Esophagus muscularis mucosa (tissue), 4 donors: ENCODE data around the gene SIGLEC1. TPM values are rescaled to one million over a fixed set of nuclear protein-coding genes. Genes with fewer than 3 reads are reported as not detected.

Experiments used
- DNase-seq: peaks from one replicate; pipeline ENCODE4 v3.0.0-alpha.2; 2017; ENCODE audit errors: extremely low spot score
- H3K27ac ChIP-seq, 4 donors: fragments of 200-600 bp; sonication (generic); replicated peaks in 1 of 4; 1 replicate in 3 of 4; 2 replicates in 1 of 4; pipeline ENCODE4 v1.5.1; 2016 to 2019; ENCODE audit warnings: mild to moderate bottlenecking in 1 of 4
- H3K27me3 ChIP-seq, 4 donors: fragments of 200-600 bp; sonication (generic); one replicate each; pipeline versions ENCODE4 v1.5.1 to v1.6.0; 2016 to 2019
- H3K36me3 ChIP-seq, 4 donors: fragments of 200-600 bp; sonication (generic); one replicate each; pipeline ENCODE4 v1.5.1; 2016 to 2019
- H3K4me1 ChIP-seq, 4 donors: fragments of 200-600 bp; sonication (generic); one replicate each; pipeline ENCODE4 v1.5.1; 2016 to 2019
- H3K4me3 ChIP-seq, 4 donors: fragments of 200-600 bp; sonication (generic); 1 replicate in 2 of 4; 2 replicates in 2 of 4; pipeline ENCODE4 v1.5.1; 2016 to 2019; ENCODE audit warnings: mild to moderate bottlenecking in 4 of 4, moderate library complexity in 1 of 4
- H3K9me3 ChIP-seq, 4 donors: fragments of 200-600 bp; sonication (generic); 1 replicate in 3 of 4; 2 replicates in 1 of 4; pipeline ENCODE4 v1.5.1; 2016 to 2019
- CTCF ChIP-seq, 3 experiments: fragments of 200-600 bp in 2 of 3; fragments of 450-650 bp in 1 of 3; sonication (generic) in 2 of 3; IDR thresholded peaks; one replicate each; pipeline ENCODE4 v1.5.1; 2017 to 2019; ENCODE audit warnings: antibody characterized with exemption in 3 of 3, mild to moderate bottlenecking in 2 of 3, moderate library complexity in 1 of 3
- EP300 ChIP-seq: sonication (generic); formaldehyde crosslinking; IDR thresholded peaks from one replicate; pipeline ENCODE4 v1.6.1; 2017; ENCODE audit warnings: antibody characterized with exemption
- POLR2A ChIP-seq: fragments of 450-650 bp; IDR thresholded peaks from one replicate; pipeline ENCODE4 v1.6.1; 2017; ENCODE audit warnings: antibody characterized with exemption, moderate library complexity, mild to moderate bottlenecking, low read depth
- POLR2AphosphoS5 ChIP-seq, 2 donors: sonication (generic); formaldehyde crosslinking; IDR thresholded peaks; one replicate each; pipeline ENCODE4 v1.6.1; 2017; ENCODE audit warnings: antibody characterized with exemption in 2 of 2
- WGBS: methylation state at CpG from one replicate; pipeline ENCODE4 v1.1.5; 2018; 5-methylcytosine and 5-hydroxymethylcytosine counted together
- intact Hi-C: fragments of 100-400 bp; cut with DNase I; formaldehyde crosslinking; loops from one replicate; pipeline ENCODE4 v1.15.1; 2023
- total RNA-seq, 4 donors: library from RNA; depleted of rRNA; stranded (reverse); fragments of >200 nt; gene quantifications; one replicate each; pipeline versions ENCODE4 v1.1.0 to v1.2.1, GENCODE V29; 2016

SIGLEC1 gene
- total RNA-seq, 4 donors from 2014 or later = 13.1 to 18.7 (median 13.8) TPM

GRCh38 chr20:3757268-3757667, 44.9 kb upstream of the SIGLEC1 start:
- intact Hi-C loops = no loop called here
- H3K36me3 ChIP-seq = peaks cover 0 to 62% (median 24%) of the 10 kb centered on the region in 4 donors
- 86% methylated on average over 2 of the region's 2 CpGs for WGBS
- no peak for DNase-seq
- H3K4me1 ChIP-seq = peaks cover 18 to 76% (median 57%) of the 10 kb centered on the region in 4 donors
- TF ChIP-seq POLR2A (no peak), CTCF (IDR thresholded peaks at IDR 0.05) (no peak), POLR2AphosphoS5 (IDR thresholded peaks at IDR 0.05) (no peak), EP300 (no peak)
- H3K9me3 ChIP-seq = no peaks in the 10 kb centered on the region
- H3K27ac ChIP-seq = peak overlapping the region; percentile 36 to 91 (median 53)
- no peak overlapping the region for H3K4me3 ChIP-seq
- no peaks in the 10 kb centered on the region for H3K27me3 ChIP-seq

GRCh38 chr20:3755814-3756480, 43.5 kb upstream of the SIGLEC1 start:
- 83% methylated on average over 2 of the region's 5 CpGs for WGBS
- peaks cover 0 to 71% (median 36%) of the 10 kb centered on the region in 4 donors for H3K36me3 ChIP-seq
- no peak overlapping the region for H3K27ac ChIP-seq
- no peaks in the 10 kb centered on the region for H3K27me3 ChIP-seq
- H3K4me1 ChIP-seq = peaks cover 25 to 74% (median 53%) of the 10 kb centered on the region in 4 donors
- TF ChIP-seq POLR2A (no peak), CTCF (IDR thresholded peaks at IDR 0.05) (no peak), EP300 (no peak), POLR2AphosphoS5 (IDR thresholded peaks at IDR 0.05) (no peak)
- DNase-seq = no peak
- H3K4me3 ChIP-seq = no peak overlapping the region
- H3K9me3 ChIP-seq = no peaks in the 10 kb centered on the region
- intact Hi-C loops = no loop called here

GRCh38 chr20:3755269-3755668, 42.9 kb upstream of the SIGLEC1 start:
- DNase-seq = no peak
- intact Hi-C loops = no loop called here
- no peak for TF ChIP-seq EP300
- TF ChIP-seq POLR2AphosphoS5 (IDR thresholded peaks at IDR 0.05) = no peak
- no peak for TF ChIP-seq CTCF (IDR thresholded peaks at IDR 0.05)
- TF ChIP-seq POLR2A = no peak
- 77% methylated on average over 5 of the region's 7 CpGs for WGBS
- Histone ChIP-seq H3K9me3 (no peaks in the 10 kb centered on the region), H3K36me3 (peaks cover 0 to 78% (median 43%) of the 10 kb centered on the region in 4 donors), H3K4me1 (peaks cover 25 to 69% (median 47%) of the 10 kb centered on the region in 4 donors), H3K27ac (no peak overlapping the region), H3K4me3 (no peak overlapping the region), H3K27me3 (peaks cover 0 to under 1% (median 0%) of the 10 kb centered on the region in 4 donors)

- 76% methylated on average over 15 of the region's 16 CpGs for WGBS
- intact Hi-C loops = no loop called here
- Histone ChIP-seq H3K4me1 (peaks cover 31 to 69% (median 46%) of the 10 kb centered on the region in 4 donors), H3K36me3 (peaks cover 0 to 88% (median 48%) of the 10 kb centered on the region in 4 donors), H3K27me3 (peaks cover 0 to 10% (median 0%) of the 10 kb centered on the region in 4 donors), H3K9me3 (no peaks in the 10 kb centered on the region), H3K4me3 (no peak overlapping the region), H3K27ac (peak overlapping the region in 1 of 4 donors; percentile 40)
- DNase-seq = no peak
- TF ChIP-seq POLR2A (no peak), EP300 (no peak), POLR2AphosphoS5 (IDR thresholded peaks at IDR 0.05) (no peak), CTCF (IDR thresholded peaks at IDR 0.05) (no peak)
Observed at GRCh38 chr20:3754276-3754630, 41.9 kb upstream of the SIGLEC1 start.
